GM20431 (cell line): Measurements from ENCODE around the gene HDAC8.

Experiments
- in situ Hi-C: fragments of 300-500 bp; cut with MseI, MboI; formaldehyde crosslinking; loops from one replicate; pipeline ENCODE4 v1.15.0; 2020; ENCODE audit warnings: low sequenced_read_pairs; ENCODE audit not compliant: unreplicated experiment

Gene HDAC8

DNA sequence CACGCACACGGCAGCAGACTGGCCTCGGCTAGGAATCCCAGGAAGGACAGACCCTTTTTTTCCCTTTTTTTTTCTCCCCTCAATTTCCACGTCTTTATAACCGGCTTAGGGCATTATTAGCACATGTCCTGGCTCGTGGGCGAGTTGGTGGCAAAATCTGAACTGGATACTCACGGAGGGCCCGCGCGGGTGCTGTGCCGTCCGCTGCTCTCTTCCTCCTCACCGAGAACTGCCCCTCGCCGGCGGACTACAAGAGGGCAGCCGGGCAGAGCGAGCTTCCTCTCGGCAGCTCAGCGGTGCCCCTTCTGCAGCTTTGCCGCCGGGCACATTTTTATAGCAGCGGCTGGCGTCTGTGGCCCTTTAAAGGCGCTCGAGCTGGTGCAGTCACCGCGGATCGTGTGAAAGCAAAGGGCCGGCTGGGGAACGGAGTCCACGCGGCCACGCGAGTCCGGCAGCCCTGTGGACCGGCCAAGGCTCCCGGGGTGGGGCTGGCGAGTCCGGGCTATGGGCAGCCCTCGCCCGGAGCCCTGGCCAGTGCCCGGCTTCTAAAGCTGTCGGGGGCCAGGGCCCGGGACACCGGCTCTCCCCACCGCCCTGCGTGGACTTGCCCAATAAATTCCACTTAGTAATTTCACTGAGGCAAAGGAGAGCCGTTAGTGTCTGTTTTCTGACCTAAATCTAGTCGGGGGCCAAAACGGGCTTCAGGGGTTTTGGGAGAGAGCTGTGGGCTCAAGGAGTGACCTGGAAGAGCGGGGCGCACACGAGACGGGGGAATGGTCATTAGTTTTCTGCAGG is 265.6 kb downstream of the HDAC8 start:
- in situ Hi-C loops: loop anchor here (25.0 kb wide), 1 partner anchor 230 kb away; no protein-coding TSS in a partner anchor

DNA sequence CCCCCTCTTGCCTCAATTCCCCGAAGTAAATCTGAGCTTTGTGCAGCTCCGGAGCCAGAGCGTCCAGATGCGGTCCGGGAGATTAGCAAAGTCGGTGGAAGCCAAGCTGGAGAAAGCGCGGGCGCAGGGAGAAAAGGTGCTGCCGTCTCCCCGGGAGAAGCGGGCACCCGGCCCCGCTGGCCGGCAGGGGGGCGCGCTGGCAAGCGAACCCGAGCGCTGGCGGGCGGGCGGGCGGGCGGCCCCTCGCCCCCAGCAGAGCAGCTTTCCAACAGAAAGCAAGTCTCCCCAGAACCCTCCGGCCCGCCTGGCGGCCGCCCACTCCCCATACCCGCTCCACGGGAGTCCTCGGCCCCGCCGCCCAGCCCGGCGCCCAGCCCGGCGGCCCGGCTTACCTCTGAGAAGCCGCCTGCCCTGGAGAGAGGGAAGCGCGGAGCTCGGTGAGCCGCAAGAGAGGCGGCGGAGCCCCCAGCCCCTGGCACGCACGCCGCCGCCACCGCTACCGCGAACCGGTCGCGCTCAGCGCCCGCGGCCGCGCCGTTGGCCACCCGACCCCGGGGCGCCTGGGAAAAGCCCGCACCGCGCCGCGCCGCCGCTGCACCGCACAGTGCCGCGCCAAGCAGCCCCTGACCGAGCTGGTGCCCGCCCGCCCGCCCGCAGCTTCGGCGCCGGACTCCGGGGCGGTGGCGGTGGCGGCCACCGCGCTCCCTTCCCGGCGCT is 266.4 kb downstream of the HDAC8 start:
- in situ Hi-C loops: loop anchor here (25.0 kb wide), 1 partner anchor 231 kb away; no protein-coding TSS in a partner anchor

GRCh38 chrX:72305286-72306084 is 267.2 kb downstream of the HDAC8 start, which contains the start of gene CITED1:
CITED1 (minus strand) TSS chrX:72305914; CDS start chrX:72302869, 3,045 bp downstream.
- in situ Hi-C loops: loop anchor here (25.0 kb wide), 1 partner anchor 232 kb away; no protein-coding TSS in a partner anchor

- in situ Hi-C loops: loop anchor here (25.0 kb wide), 1 partner anchor 232 kb away; no protein-coding TSS in a partner anchor
These were observed 267.8 kb downstream of the HDAC8 start for GRCh38 chrX:72304877-72305276.

- in situ Hi-C loops: loop anchor here (25.0 kb wide), 1 partner anchor 236 kb away; no protein-coding TSS in a partner anchor
These were observed 270.9 kb downstream of the HDAC8 start for GRCh38 chrX:72301781-72302180.

- in situ Hi-C loops: loop anchor here (25.0 kb wide), 1 partner anchor 237 kb away; no protein-coding TSS in a partner anchor
These were observed 272.6 kb downstream of the HDAC8 start for GRCh38 chrX:72299891-72300630.

- in situ Hi-C loops: no loop called here
These were observed 274.5 kb downstream of the HDAC8 start for GRCh38 chrX:72297953-72298730.

DNA sequence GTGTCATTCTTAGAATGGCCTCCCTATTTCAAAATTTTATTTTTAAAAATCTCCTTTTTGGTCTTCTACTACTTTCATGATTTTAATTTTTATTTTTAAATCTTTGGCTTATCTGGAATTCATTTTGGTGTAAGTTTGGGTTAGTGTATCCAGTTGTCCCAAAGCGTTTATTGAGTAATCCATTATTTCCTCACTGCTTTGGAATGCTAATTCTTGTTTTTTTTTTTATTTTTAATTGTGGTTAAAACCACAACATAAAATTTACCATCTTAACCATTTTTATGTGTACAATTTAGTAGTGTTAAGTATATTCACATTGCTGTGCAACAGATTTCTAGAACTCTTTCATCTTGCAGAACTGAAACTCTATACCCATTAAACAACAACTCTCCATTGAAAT is 275.7 kb downstream of the HDAC8 start:
- in situ Hi-C loops: no loop called here

DNA sequence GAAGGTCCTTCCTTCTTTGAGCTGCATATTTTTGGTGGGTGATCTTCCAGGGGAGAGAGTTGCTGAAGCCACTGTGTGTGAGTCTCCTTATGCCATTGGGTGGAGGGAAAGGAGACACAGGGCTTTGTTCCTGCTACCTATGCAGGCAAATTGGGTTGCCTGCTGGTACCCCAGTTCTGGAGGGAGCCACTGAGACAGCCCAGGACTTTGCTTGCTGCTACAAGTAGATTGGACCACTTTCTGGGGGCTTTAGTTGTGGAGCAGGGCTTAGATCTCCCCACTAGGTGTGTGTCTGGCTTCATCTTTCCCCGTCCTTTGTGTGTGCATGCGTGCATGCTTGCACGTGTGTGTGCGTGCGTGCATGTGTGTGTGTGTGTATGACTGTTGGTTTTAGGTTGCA is 276.9 kb downstream of the HDAC8 start:
- in situ Hi-C loops: no loop called here

DNA sequence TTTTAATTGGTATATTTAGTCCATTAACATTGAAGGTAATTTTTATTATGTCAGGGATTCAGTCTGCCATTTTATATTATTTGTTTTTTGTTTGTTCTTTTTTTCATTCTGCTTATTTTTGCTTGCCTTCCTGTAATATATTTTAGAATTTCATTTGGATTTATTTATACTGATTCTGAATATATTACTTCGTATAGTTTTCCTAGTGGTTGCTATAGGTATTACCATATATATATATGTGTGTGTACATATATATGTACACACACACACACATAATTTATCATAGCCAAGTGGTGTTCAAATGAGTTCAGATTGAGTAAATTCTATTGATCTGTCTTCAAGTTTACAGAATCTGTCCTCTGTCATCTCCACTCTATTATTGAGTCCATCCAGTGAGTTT is 278.1 kb downstream of the HDAC8 start:
- in situ Hi-C loops: no loop called here

GRCh38 chrX:72282302-72282701 is 290.3 kb downstream of the HDAC8 start:
- in situ Hi-C loops: no loop called here

- in situ Hi-C loops: no loop called here
These were observed 292.3 kb downstream of the HDAC8 start for GRCh38 chrX:72280321-72280845.
